Natural killer cell (primary cell): ENCODE measurements around the gene PTOV1. TPM values are rescaled to one million over a fixed set of nuclear protein-coding genes. Genes with fewer than 3 reads are reported as not detected.
A peak's percentile ranks its signal among the peaks of the same experiment; 100 is the strongest.

Experiments
- ATAC-seq, 3 donors: fragments of 150-1000 bp in 2 of 3; fragments of 200-7000 bp in 1 of 3; cut with Tn5 transposase; 1 replicate in 1 of 3; 2 replicates in 2 of 3; pipeline ENCODE4 v1.10.0; 2021; ENCODE audit warnings: mild to moderate bottlenecking in 2 of 3, moderate library complexity in 2 of 3
- DNase-seq, 2 donors: peaks; one replicate each; pipeline versions ENCODE4 v3.0.0 to v3.0.0-alpha.2; 2013 to 2021; ENCODE audit warnings: mixed read lengths in 1 of 2
- H3K27ac ChIP-seq: one replicate; pipeline ENCODE4 v1.5.1; 2013; ENCODE audit warnings: mild to moderate bottlenecking, low read length
- H3K27me3 ChIP-seq: one replicate; pipeline ENCODE4 v1.6.1; 2013; ENCODE audit warnings: low read length; ENCODE audit not compliant: control insufficient read depth, insufficient read depth
- H3K36me3 ChIP-seq: one replicate; pipeline ENCODE4 v1.6.1; 2013; ENCODE audit warnings: low read length; ENCODE audit not compliant: control insufficient read depth, insufficient read depth
- H3K4me1 ChIP-seq: one replicate; pipeline ENCODE4 v1.6.1; 2013; ENCODE audit warnings: low read length; ENCODE audit not compliant: control insufficient read depth, insufficient read depth
- H3K4me3 ChIP-seq: one replicate; pipeline ENCODE4 v1.5.1; 2013; ENCODE audit warnings: low read length
- H3K9me3 ChIP-seq: one replicate; pipeline ENCODE4 v1.6.1; 2013; ENCODE audit warnings: low read length; ENCODE audit not compliant: control insufficient read depth, insufficient read depth
- H3K27ac Mint-ChIP-seq, 2 donors: one replicate each; pipeline ENCODE4 v1.8.0; 2022; ENCODE audit warnings: mild to moderate bottlenecking in 2 of 2, mixed read lengths in 2 of 2, moderate library complexity in 1 of 2
- H3K27me3 Mint-ChIP-seq, 2 donors: one replicate each; pipeline ENCODE4 v1.8.0; 2022; ENCODE audit warnings: low read depth in 2 of 2, mixed read lengths in 2 of 2
- H3K36me3 Mint-ChIP-seq: one replicate; pipeline ENCODE4 v1.8.0; 2022; ENCODE audit warnings: mixed read lengths
- H3K4me1 Mint-ChIP-seq, 2 donors: one replicate each; pipeline ENCODE4 v1.8.0; 2022; ENCODE audit warnings: mixed read lengths in 2 of 2
- H3K4me3 Mint-ChIP-seq: one replicate; pipeline ENCODE4 v1.8.0; 2022; ENCODE audit warnings: mild to moderate bottlenecking, moderate library complexity, mixed read lengths
- H3K9me3 Mint-ChIP-seq, 2 donors: one replicate each; pipeline ENCODE4 v1.8.0; 2022; ENCODE audit warnings: mixed read lengths in 2 of 2
- CTCF ChIP-seq: fragments of 200-600 bp; IDR thresholded peaks from one replicate; pipeline ENCODE4 v1.8.0; 2022; ENCODE audit warnings: antibody characterized with exemption
- WGBS: methylation state at CpG from one replicate; pipeline ENCODE4 v1.1.7; 2013; ENCODE audit warnings: missing lambda C conversion rate; ENCODE audit not compliant: insufficient coverage; 5-methylcytosine and 5-hydroxymethylcytosine counted together
- intact Hi-C: fragments of 100-400 bp; cut with micrococcal nuclease; formaldehyde crosslinking; loops from one replicate; pipeline ENCODE4 v1.14.2; 2022
- total RNA-seq, 4 donors: library from RNA; stranded (reverse); fragments of 120-200 nt in 1 of 4; gene quantifications; one replicate each; pipeline versions ENCODE4 v1.2.3 to v1.2.4, GENCODE V29; 2013 to 2022

The PTOV1 gene
- total RNA-seq, 3 donors from 2014 or later (not counting 1 experiment from before 2014, with no cell fraction given), result 116 to 132 (median 128) TPM

GRCh38 chr19:49888510-49888824, 37.5 kb downstream of the PTOV1 start:
- no peaks in the 10 kb centered on the region for H3K27me3 Mint-ChIP-seq
- intact Hi-C loops, result no loop called here
- 88% methylated on average over 18 of the region's 18 CpGs for WGBS
- no peak overlapping the region for H3K27ac Mint-ChIP-seq
- H3K9me3 Mint-ChIP-seq, result no peaks in the 10 kb centered on the region
- H3K4me1 Mint-ChIP-seq, result peaks cover 0 to 8% of the 10 kb centered on the region in 2 donors
- H3K9me3 ChIP-seq, result no peaks in the 10 kb centered on the region
- H3K27ac ChIP-seq, result no peak overlapping the region
- H3K36me3 ChIP-seq, result peaks cover 15% of the 10 kb centered on the region
- TF ChIP-seq CTCF, result no peak
- H3K36me3 Mint-ChIP-seq, result no peaks in the 10 kb centered on the region
- DNase-seq (no peak), ATAC-seq (no peak)
- H3K4me3 Mint-ChIP-seq, result no peak overlapping the region
- H3K4me3 ChIP-seq, result no peak overlapping the region
- no peaks in the 10 kb centered on the region for H3K27me3 ChIP-seq
- H3K4me1 ChIP-seq, result peaks cover 13% of the 10 kb centered on the region

GRCh38 chr19:49889038-49889686, 38.2 kb downstream of the PTOV1 start:
- H3K36me3 Mint-ChIP-seq, result no peaks in the 10 kb centered on the region
- no peaks in the 10 kb centered on the region for H3K9me3 ChIP-seq
- H3K27me3 Mint-ChIP-seq, result no peaks in the 10 kb centered on the region
- intact Hi-C loops, result no loop called here
- 93% methylated on average over 23 of the region's 23 CpGs for WGBS
- no peaks in the 10 kb centered on the region for H3K27me3 ChIP-seq
- H3K4me3 Mint-ChIP-seq, result no peak overlapping the region
- H3K4me1 Mint-ChIP-seq, result peaks cover 0 to 8% of the 10 kb centered on the region in 2 donors
- no peak overlapping the region for H3K4me3 ChIP-seq
- no peak overlapping the region for H3K27ac Mint-ChIP-seq
- DNase-seq, result no peak
- peaks cover 8% of the 10 kb centered on the region for H3K36me3 ChIP-seq
- no peak for TF ChIP-seq CTCF
- no peak for ATAC-seq
- H3K4me1 ChIP-seq, result peaks cover 13% of the 10 kb centered on the region
- H3K27ac ChIP-seq, result no peak overlapping the region
- no peaks in the 10 kb centered on the region for H3K9me3 Mint-ChIP-seq

- ATAC-seq (peak; percentile 81 to 88 (median 86)), DNase-seq (peak; percentile 75 to 90)
- H3K4me1 ChIP-seq, result peaks cover 16% of the 10 kb centered on the region
- H3K9me3 Mint-ChIP-seq, result no peaks in the 10 kb centered on the region
- H3K27me3 Mint-ChIP-seq, result no peaks in the 10 kb centered on the region
- WGBS, result 33% methylated on average over 71 of the region's 71 CpGs
- peak overlapping the region in 1 of 2 donors; percentile 40 for H3K27ac Mint-ChIP-seq
- H3K27me3 ChIP-seq, result no peaks in the 10 kb centered on the region
- peak overlapping the region; percentile 84 for H3K4me3 Mint-ChIP-seq
- peak; percentile 84 for TF ChIP-seq CTCF
- peaks cover 2% of the 10 kb centered on the region for H3K36me3 ChIP-seq
- no peak overlapping the region for H3K27ac ChIP-seq
- H3K4me3 ChIP-seq, result peak overlapping the region; percentile 47
- intact Hi-C loops, result loop anchor here (1.0 kb wide), 1 partner anchor 77 kb away; the partner anchor contains the start of gene FUZ
- H3K4me1 Mint-ChIP-seq, result peaks cover 0 to 8% of the 10 kb centered on the region in 2 donors
- no peaks in the 10 kb centered on the region for H3K36me3 Mint-ChIP-seq
- no peaks in the 10 kb centered on the region for H3K9me3 ChIP-seq
These were observed 38.9 kb downstream of the PTOV1 start for GRCh38 chr19:49889687-49890348.
